ENCODE measurements around the gene SLC25A43. TPM values are rescaled to one million over a fixed set of nuclear protein-coding genes. Genes with fewer than 3 reads are reported as not detected.

Gene SLC25A43
- total and polyA plus RNA-seq, 3 experiments from 2014 or later = 7.6 to 11.8 (median 10.6) TPM

Other genes starting within 250 kb of the SLC25A43 start
- 10 to 100 TPM; 47.4 to 50.6 TPM for gene PGRMC1, start 163.1 kb upstream of the SLC25A43 start, total RNA-seq
- gene PGRMC1, start 163.1 kb upstream of the SLC25A43 start, polyA plus RNA-seq = 19.9 TPM
- gene SLC25A5, start 69.1 kb downstream of the SLC25A43 start, total RNA-seq = 100 to 1,000 TPM; 644 to 674 TPM
- gene SLC25A5, start 69.1 kb downstream of the SLC25A43 start, polyA plus RNA-seq = 221 TPM
- gene STEEP1, start 166.1 kb downstream of the SLC25A43 start, total RNA-seq = 10 to 100 TPM; 30.9 to 33.0 TPM
- gene STEEP1, start 166.1 kb downstream of the SLC25A43 start, polyA plus RNA-seq = 19.2 TPM
- gene UBE2A, start 175.2 kb downstream of the SLC25A43 start, total RNA-seq = 10 to 100 TPM; 67.7 to 70.8 TPM
- gene UBE2A, start 175.2 kb downstream of the SLC25A43 start, polyA plus RNA-seq = 50.1 TPM
- gene NKRF, start 207.1 kb downstream of the SLC25A43 start, total RNA-seq = 10 to 100 TPM; 27.2 to 28.4 TPM
- gene NKRF, start 207.1 kb downstream of the SLC25A43 start, polyA plus RNA-seq = 7.5 TPM